ENCODE data around the gene ADCY4. TPM values are rescaled to one million over a fixed set of nuclear protein-coding genes. Genes with fewer than 3 reads are reported as not detected.
"Not testable (repeated sequence)": the region's sequence is repeated elsewhere in the genome, so short reads cannot be mapped to it uniquely, and the experiment has no call there.

ADCY4 gene
- total RNA-seq, 1 donor from 2014 or later, result 3.4 TPM

GRCh38 chr14:24360281-24360680 lies 25.4 kb upstream of the ADCY4 start:
- no peak for DNase-seq (ENCODE audit: low spot score in 2 of 2, unreplicated experiment in 2 of 2)
- Mint-ChIP-seq H3K4me3 (no peak overlapping the region), H3K27ac (no peak overlapping the region), H3K36me3 (no peaks in the 10 kb centered on the region), H3K9me3 (peaks cover 4% of the 10 kb centered on the region), H3K4me1 (peaks cover 4% of the 10 kb centered on the region), H3K27me3 (ENCODE audit: low read depth) (peaks cover 6% of the 10 kb centered on the region)
- TF ChIP-seq, protein P1, sequence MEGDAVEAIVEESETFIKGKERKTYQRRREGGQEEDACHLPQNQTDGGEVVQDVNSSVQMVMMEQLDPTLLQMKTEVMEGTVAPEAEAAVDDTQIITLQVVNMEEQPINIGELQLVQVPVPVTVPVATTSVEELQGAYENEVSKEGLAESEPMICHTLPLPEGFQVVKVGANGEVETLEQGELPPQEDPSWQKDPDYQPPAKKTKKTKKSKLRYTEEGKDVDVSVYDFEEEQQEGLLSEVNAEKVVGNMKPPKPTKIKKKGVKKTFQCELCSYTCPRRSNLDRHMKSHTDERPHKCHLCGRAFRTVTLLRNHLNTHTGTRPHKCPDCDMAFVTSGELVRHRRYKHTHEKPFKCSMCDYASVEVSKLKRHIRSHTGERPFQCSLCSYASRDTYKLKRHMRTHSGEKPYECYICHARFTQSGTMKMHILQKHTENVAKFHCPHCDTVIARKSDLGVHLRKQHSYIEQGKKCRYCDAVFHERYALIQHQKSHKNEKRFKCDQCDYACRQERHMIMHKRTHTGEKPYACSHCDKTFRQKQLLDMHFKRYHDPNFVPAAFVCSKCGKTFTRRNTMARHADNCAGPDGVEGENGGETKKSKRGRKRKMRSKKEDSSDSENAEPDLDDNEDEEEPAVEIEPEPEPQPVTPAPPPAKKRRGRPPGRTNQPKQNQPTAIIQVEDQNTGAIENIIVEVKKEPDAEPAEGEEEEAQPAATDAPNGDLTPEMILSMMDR (IDR thresholded peaks at IDR 0.05; ENCODE audit: unreplicated experiment), result no peak

GRCh38 chr14:24356208-24356607 lies 21.3 kb upstream of the ADCY4 start:
- TF ChIP-seq, protein P1 (IDR thresholded peaks at IDR 0.05; ENCODE audit: unreplicated experiment), result no peak
- H3K4me1 Mint-ChIP-seq, result peaks cover 4% of the 10 kb centered on the region
- H3K4me3 Mint-ChIP-seq, result no peak overlapping the region
- DNase-seq (ENCODE audit: low spot score in 2 of 2, unreplicated experiment in 2 of 2), result no peak
- peaks cover 4% of the 10 kb centered on the region for H3K9me3 Mint-ChIP-seq
- no peaks in the 10 kb centered on the region for H3K36me3 Mint-ChIP-seq
- H3K27me3 Mint-ChIP-seq (ENCODE audit: low read depth), result peaks cover 30% of the 10 kb centered on the region
- no peak overlapping the region for H3K27ac Mint-ChIP-seq

GRCh38 chr14:24355009-24355408 lies 20.1 kb upstream of the ADCY4 start:
- no peaks in the 10 kb centered on the region for H3K9me3 Mint-ChIP-seq
- TF ChIP-seq, protein P1 (IDR thresholded peaks at IDR 0.05; ENCODE audit: unreplicated experiment), result no peak
- DNase-seq (ENCODE audit: low spot score in 2 of 2, unreplicated experiment in 2 of 2), result no peak
- peaks cover 42% of the 10 kb centered on the region for H3K27me3 Mint-ChIP-seq (ENCODE audit: low read depth)
- no peak overlapping the region for H3K4me3 Mint-ChIP-seq
- H3K4me1 Mint-ChIP-seq, result peaks cover 4% of the 10 kb centered on the region
- no peaks in the 10 kb centered on the region for H3K36me3 Mint-ChIP-seq
- no peak overlapping the region for H3K27ac Mint-ChIP-seq

GRCh38 chr14:24354482-24354825 lies 19.6 kb upstream of the ADCY4 start:
- DNase-seq (ENCODE audit: low spot score in 2 of 2, unreplicated experiment in 2 of 2); H3K4me1 Mint-ChIP-seq; H3K36me3 Mint-ChIP-seq; H3K9me3 Mint-ChIP-seq; H3K4me3 Mint-ChIP-seq; H3K27ac Mint-ChIP-seq: not testable (repeated sequence)
- H3K27me3 Mint-ChIP-seq (ENCODE audit: low read depth), result peaks cover 47% of the 10 kb centered on the region

GRCh38 chr14:24353559-24354481 lies 18.9 kb upstream of the ADCY4 start:
- no peak overlapping the region for H3K4me3 Mint-ChIP-seq
- H3K9me3 Mint-ChIP-seq, result no peaks in the 10 kb centered on the region
- H3K27ac Mint-ChIP-seq, result no peak overlapping the region
- peaks cover 4% of the 10 kb centered on the region for H3K4me1 Mint-ChIP-seq
- DNase-seq (ENCODE audit: low spot score in 2 of 2, unreplicated experiment in 2 of 2), result no peak
- TF ChIP-seq, protein P1 (IDR thresholded peaks at IDR 0.05; ENCODE audit: unreplicated experiment), result no peak
- no peaks in the 10 kb centered on the region for H3K36me3 Mint-ChIP-seq
- H3K27me3 Mint-ChIP-seq (ENCODE audit: low read depth), result peaks cover 54% of the 10 kb centered on the region

- Mint-ChIP-seq H3K36me3 (no peaks in the 10 kb centered on the region), H3K27me3 (ENCODE audit: low read depth) (peaks cover 61% of the 10 kb centered on the region), H3K4me3 (no peak overlapping the region), H3K9me3 (no peaks in the 10 kb centered on the region), H3K27ac (no peak overlapping the region), H3K4me1 (peaks cover 4% of the 10 kb centered on the region)
- TF ChIP-seq, protein P1 (IDR thresholded peaks at IDR 0.05; ENCODE audit: unreplicated experiment), result no peak
- no peak for DNase-seq (ENCODE audit: low spot score in 2 of 2, unreplicated experiment in 2 of 2)
Observed at GRCh38 chr14:24351517-24351916, 16.6 kb upstream of the ADCY4 start.
